ENCODE data around the gene TRAK2.
"Not testable (repeated sequence)": the region's sequence is repeated elsewhere in the genome, so short reads cannot be mapped to it uniquely, and the experiment has no call there.

TRAK2 gene

GRCh38 chr2:201413143-201413542, 38.1 kb downstream of the TRAK2 start:
- DNase-seq = no peak

- DNase-seq = no peak
These were observed 39.8 kb downstream of the TRAK2 start for GRCh38 chr2:201411421-201411820.

DNA sequence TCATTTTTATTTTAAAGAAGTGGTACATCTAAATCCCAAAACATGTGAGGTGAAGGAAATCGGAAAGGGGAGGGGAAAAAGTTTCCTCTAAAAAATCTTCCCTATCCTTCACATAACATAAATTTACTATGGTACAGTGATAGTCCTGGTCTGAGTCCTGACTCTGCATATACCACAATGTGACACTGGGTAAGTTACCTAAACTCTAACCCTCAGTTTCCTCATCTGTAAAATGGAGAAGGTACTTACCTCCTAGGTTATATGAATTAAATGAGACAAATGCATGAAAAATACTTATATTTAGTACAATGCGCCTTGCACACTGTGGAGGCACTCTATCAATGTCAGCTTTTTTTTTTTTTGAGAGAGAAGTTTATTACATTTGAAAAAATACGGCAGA, 42.3 kb downstream of the TRAK2 start:
- DNase-seq = no peak

GRCh38 chr2:201407265-201407664, 44.0 kb downstream of the TRAK2 start:
- DNase-seq = no peak

GRCh38 chr2:201406077-201406662, 45.1 kb downstream of the TRAK2 start:
- DNase-seq = no peak

- DNase-seq = no peak
These were observed 46.5 kb downstream of the TRAK2 start for GRCh38 chr2:201404699-201405280.

DNA sequence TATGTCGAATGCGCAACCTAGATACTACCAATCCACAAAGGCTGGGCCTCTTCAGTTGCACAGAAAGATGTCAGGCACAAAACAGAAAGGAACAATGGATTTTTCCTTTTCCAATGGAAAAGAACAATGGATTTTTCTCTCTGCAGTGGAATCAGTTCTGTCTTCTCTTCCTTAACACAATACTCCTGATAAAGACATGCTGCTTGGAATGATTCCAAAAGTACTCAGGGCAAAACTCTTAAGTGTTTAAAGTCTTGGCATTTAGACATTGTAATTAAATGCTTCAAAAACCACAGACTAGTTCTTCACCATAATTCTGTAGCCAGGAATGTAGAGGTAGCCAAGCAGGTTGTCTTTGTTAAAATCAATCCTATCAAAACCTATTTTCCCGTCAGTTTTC, 47.4 kb downstream of the TRAK2 start:
- DNase-seq = no peak

DNA sequence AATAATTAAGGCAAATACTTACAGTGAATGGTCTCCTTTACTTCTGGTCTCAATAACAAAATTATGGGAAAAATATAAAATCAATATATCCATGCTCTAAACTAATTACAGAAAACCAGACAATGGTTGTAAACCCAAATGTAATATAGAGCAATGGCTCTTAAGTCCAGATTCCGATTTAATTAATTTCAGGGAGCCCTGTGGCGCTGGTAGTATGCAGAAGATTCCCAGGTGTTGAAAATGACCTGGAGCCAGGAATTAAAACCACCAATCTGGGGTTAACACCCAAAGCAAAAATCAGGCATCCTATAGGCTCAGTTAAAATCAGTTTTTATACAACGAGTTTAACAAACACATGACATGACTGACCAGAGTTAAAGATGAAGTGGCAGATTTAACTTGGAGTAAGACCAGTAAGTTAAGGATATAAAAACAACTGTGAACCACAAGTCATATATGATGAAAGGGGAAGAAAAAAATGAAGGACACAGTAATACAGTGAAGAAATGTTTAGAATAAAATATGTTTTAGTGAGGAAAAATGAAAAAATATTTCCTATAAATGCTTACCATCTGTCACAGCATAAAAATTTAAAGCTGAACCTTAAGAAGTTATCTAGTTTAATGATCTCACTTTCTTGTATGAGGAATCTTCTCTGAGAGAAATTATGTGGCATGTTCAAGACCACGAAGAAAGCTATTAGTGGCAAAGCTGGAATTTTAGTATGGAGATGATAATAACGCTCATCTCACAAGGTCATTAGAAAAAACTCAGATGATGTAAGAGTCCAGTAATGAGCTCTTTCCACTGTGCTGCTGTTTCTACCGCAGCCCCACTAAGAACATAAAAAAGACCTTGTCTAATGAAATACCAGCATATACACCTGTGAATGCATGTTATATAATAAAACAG, 48.4 kb downstream of the TRAK2 start:
- no peak for DNase-seq

DNA sequence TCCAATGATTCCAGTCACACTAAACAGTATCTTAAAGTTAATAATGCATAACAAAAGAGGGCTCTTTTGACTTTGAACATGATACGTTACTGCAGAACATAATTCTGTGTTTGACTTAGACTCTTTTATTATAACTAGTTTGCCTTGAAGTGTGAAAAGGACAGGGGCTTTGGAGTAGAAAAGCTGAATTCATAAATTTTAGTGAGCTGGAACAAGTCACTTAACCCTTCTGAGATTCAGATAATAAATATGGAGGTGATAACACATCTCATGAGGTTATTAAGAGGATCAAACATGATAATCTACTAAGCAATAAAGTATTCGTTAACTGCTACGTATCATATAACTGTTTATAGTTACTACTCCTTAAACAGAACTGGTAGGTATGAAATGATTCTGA, 49.4 kb downstream of the TRAK2 start:
- DNase-seq = no peak

DNA sequence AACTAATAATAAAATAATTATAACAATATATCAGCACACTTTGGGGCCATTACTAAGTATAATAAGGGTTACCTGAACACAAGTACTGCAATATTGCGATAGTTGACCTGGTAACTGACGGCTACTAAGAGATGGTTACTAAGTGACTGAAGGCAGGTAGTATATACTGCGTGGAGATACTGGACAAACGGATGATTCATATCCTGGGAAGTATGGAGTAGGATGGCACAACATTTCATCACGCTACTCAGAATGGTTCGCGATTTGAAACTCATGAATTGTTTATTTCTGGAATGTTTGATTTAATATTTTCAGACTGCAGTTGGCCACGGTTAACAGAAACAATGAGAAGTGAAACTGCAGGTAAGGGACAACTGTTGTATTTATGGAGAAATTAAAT, 54.7 kb downstream of the TRAK2 start:
- no peak for DNase-seq

DNA sequence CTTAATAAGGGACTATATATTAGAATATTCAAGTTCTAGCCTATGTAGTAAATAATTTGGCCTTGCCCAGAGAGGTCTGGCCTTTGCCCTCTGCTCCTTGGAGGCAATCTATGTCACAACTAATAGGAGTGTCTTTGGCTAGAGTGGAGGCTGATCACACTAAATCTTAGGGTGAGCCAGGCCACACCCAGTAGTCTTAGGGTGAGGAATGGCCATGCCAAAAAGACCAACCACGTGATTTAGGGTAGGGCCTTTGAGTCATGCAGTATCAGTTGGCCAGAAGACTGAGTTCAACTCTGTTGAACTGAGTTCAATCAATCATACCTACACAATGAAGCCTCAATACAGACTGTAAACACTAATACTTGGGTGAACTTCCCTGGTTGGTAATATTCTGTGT, 68.1 kb downstream of the TRAK2 start:
- DNase-seq = no peak

DNA sequence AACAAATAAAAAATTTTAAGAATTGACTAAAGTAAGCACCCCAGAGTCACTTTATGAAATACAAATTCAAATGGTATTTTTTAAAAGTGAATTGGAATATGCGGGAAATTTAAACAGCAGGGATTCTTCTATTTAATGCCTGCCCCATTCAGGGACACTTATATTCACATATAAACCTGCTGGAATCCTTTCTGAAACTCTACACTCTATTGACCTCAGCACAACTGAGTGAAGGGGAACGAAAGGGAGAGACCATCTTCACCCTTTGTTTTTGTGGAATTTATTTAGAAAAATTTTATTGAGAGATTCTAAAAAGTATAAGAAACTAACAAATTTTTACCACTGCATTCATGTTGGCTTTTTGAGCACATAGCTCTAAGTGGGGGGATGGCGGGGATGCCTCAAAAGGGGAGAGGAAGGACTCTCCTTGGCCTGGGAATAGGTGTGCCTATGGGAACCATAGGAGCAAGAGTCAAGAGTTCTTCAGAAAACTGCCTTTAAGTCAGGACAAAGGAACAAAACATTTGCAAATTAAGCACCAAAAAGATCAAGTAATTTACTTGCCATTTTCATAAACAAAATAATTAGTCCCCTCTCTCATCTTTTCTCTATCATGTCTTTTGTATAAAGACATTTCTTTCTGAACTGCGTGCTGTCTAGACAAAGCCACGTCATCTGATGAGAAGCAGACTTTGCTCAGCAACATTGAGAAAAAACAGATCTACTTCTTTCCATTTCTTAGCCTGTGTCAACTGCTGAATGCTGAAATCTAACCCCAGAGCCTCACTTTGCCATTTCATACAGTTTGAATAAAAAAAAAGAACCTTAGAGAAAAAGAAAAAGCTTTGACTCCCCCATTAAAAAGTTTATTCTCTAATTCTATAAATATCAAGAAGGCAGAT, 72.5 kb downstream of the TRAK2 start:
- DNase-seq = no peak

DNA sequence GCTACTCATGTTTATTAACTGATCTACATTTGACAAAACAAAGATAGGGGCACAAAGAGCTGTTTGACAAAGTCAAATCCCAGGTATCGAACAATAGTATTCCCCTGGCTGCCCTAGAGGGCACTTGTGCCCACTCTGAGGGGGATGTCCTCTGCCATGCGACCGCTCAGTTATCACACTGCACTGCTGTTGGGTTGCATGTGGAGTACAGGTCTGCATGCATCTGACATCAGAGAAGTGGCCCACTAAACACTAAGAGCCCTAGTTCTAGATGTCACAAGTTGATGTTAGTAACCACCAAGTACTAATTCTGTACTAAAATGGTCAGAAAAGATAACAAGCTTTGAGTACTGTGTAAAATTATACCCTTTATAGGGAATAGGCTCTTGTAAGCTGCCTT, 74.0 kb downstream of the TRAK2 start:
- DNase-seq = no peak

GRCh38 chr2:201369775-201370174, 81.5 kb downstream of the TRAK2 start:
- DNase-seq = no peak

- not testable (repeated sequence) for DNase-seq
These were observed 81.9 kb downstream of the TRAK2 start for GRCh38 chr2:201369318-201369717.

GRCh38 chr2:201366146-201366545, 85.1 kb downstream of the TRAK2 start:
- DNase-seq = no peak

- no peak for DNase-seq
These were observed 87.2 kb downstream of the TRAK2 start for GRCh38 chr2:201363857-201364560.

DNA sequence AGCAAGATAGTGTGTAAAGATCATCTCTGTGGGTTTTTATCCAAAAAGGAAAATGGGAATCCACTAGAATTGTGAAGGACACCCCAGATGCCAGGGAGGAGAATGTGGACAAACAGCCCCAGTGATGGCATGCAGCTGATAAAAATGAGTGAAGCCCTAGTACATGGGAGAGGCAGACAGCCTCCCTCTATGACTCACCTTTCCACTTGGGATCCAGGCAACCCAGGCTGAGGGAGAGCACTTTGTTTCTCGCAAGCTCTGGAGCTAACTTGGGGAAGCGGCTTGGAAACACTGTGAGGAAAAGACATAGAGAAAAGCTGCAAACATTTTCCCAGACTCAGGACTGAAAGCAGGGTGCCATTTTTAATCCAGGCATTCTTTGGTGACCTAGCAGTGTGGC, 88.9 kb downstream of the TRAK2 start:
- no peak for DNase-seq

- no peak for DNase-seq
These were observed 90.1 kb downstream of the TRAK2 start for GRCh38 chr2:201361078-201361733.

GRCh38 chr2:201360256-201360655, 91.0 kb downstream of the TRAK2 start:
- no peak for DNase-seq

DNA sequence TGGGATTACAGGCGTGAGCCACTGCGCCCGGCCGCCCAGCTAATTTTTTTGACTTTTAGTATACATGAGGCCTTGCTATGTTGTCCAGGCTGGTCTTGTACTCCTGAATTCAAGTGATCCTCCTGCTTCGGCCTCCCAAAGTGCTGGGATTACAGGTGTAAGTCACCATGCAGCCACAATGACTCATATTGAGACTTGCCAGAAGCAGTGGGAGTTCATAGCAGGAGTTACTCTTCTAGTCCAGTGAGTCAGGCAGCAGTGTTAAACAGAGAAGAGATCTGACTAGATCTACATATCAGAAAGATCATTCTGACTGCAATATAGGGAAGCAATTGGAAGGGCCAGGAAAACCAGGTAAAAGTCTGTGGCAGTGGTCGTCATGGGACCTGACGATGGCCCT, 92.6 kb downstream of the TRAK2 start:
- DNase-seq = no peak

DNA sequence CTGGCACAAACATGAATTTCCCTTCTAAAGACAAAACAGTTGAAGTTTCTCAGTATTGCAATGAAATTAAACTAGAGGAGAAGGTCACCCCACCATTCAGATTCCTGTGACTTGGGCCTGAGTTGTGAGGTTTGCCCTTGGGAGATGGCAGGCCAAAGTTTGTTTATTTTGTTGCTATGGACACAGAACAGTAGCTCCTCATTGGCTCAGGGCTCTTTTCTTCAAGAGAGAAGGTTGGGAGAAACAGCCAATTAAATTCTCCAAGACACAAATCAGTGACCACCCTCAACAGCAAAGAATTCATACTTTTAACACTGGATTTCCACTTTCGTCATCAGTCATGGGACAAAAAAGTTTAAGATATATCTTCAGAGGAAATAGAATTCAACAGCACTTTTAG, 94.0 kb downstream of the TRAK2 start, which contains the start of gene FLACC1:
Gene FLACC1 (minus strand): TSS at position 125 of the 400 bp plus-strand sequence. CDS start 5,941 bp downstream, outside the sequence.
- DNase-seq = no peak
